SH-SY5Y (cell line): Measurements from ENCODE around the gene MOB3C.

Experiments
- GATA2 ChIP-seq: IDR thresholded peaks from 2 replicates; pipeline ENCODE4 v1.6.1; 2011; ENCODE audit warnings: mild to moderate bottlenecking, low read depth, low read length
- GATA3 ChIP-seq: IDR thresholded peaks from 2 replicates; pipeline ENCODE4 v1.6.1; 2011; ENCODE audit warnings: low read depth, mild to moderate bottlenecking, low read length, moderate library complexity

DNA sequence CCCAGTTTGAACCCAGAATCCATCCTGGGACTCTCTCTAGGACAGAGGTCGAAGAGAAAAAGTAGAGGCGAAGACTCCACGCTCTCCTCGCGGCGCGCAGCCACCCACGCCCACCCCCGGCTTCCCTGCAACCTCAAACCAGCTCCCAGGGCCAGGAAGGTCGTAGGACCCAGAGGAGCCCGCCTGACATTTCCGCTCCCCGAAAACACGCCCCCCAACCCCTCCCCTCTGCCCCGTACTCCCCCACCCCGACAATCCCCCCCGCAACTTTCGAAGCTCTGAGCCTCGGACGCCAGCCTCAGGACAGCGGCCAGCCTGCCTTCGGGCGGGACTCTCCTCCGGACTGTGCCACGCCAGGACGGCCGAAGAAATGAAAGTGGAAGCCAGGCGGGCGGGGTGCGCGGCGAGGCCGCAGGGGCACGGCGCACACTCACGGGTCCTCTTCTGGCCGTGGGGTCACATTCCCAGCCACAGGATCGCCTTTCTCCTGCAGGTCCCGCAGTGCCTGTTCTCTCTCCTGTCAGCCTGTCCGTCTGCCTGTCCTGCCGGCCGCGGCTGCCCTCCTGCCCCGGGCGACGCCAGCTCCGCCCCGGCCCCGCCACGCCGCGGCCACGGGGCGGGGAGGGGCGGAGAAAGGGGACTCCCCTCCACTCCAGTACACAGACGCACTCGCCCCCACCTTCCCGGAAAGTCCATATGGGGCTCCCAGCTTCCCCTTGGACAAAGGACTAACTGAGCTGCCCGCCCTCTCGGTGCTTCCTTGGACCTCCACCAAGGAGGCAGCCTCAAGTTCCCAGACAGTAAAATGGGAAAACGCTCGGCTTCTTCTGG lies at the start of gene MOB3C:
- TF ChIP-seq GATA3 (no peak), GATA2 (no peak)
